ENCODE measurements around the gene ZBED4.
"Not testable (repeated sequence)": the region's sequence is repeated elsewhere in the genome, so short reads cannot be mapped to it uniquely, and the experiment has no call there.

The ZBED4 gene

GRCh38 chr22:49815641-49816091 is 38.0 kb upstream of the ZBED4 start:
- DNase-seq (ENCODE audit: insufficient read length) (no peak), FAIRE-seq (no peak)
- TF ChIP-seq TAF1 (IDR thresholded peaks at IDR 0.05; ENCODE audit: borderline replicate concordance, low read depth, low read length) (no peak), POLR2AphosphoS5 (IDR thresholded peaks at IDR 0.05; ENCODE audit: low read depth, low read length) (no peak)

- no peak for FAIRE-seq
- TF ChIP-seq POLR2A (IDR thresholded peaks at IDR 0.05; ENCODE audit: low read depth, low read length), result no peak
- TF ChIP-seq POLR2AphosphoS5 (IDR thresholded peaks at IDR 0.05; ENCODE audit: low read depth, low read length), result no peak
- TF ChIP-seq TAF1 (IDR thresholded peaks at IDR 0.05; ENCODE audit: borderline replicate concordance, low read depth, low read length), result no peak
- DNase-seq (ENCODE audit: insufficient read length), result no peak
These were observed 36.3 kb upstream of the ZBED4 start for GRCh38 chr22:49817359-49817758.

- FAIRE-seq (no peak), DNase-seq (ENCODE audit: insufficient read length) (no peak)
- TF ChIP-seq TAF1 (IDR thresholded peaks at IDR 0.05; ENCODE audit: borderline replicate concordance, low read depth, low read length), result no peak
- no peak for TF ChIP-seq POLR2AphosphoS5 (IDR thresholded peaks at IDR 0.05; ENCODE audit: low read depth, low read length)
- no peak for TF ChIP-seq POLR2A (IDR thresholded peaks at IDR 0.05; ENCODE audit: low read depth, low read length)
These were observed 32.7 kb upstream of the ZBED4 start for GRCh38 chr22:49820984-49821383.

GRCh38 chr22:49821741-49822140 is 31.9 kb upstream of the ZBED4 start:
- FAIRE-seq; DNase-seq (ENCODE audit: insufficient read length): not testable (repeated sequence)

GRCh38 chr22:49823289-49824045 is 30.2 kb upstream of the ZBED4 start:
- no peak for FAIRE-seq
- DNase-seq (ENCODE audit: insufficient read length), result no peak
- no peak for TF ChIP-seq POLR2AphosphoS5 (IDR thresholded peaks at IDR 0.05; ENCODE audit: low read depth, low read length)
- no peak for TF ChIP-seq POLR2A (IDR thresholded peaks at IDR 0.05; ENCODE audit: low read depth, low read length)

- FAIRE-seq, result no peak
- TF ChIP-seq POLR2A (IDR thresholded peaks at IDR 0.05; ENCODE audit: low read depth, low read length), result no peak
- TF ChIP-seq POLR2AphosphoS5 (IDR thresholded peaks at IDR 0.05; ENCODE audit: low read depth, low read length), result no peak
- TF ChIP-seq TAF1 (IDR thresholded peaks at IDR 0.05; ENCODE audit: borderline replicate concordance, low read depth, low read length), result no peak
- no peak for DNase-seq (ENCODE audit: insufficient read length)
These were observed 29.3 kb upstream of the ZBED4 start for GRCh38 chr22:49824185-49824925.

- DNase-seq (ENCODE audit: insufficient read length) (no peak), FAIRE-seq (no peak)
- TF ChIP-seq POLR2A (IDR thresholded peaks at IDR 0.05; ENCODE audit: low read depth, low read length) (no peak), TAF1 (IDR thresholded peaks at IDR 0.05; ENCODE audit: borderline replicate concordance, low read depth, low read length) (no peak)
These were observed 28.7 kb upstream of the ZBED4 start for GRCh38 chr22:49824936-49825335.

DNA sequence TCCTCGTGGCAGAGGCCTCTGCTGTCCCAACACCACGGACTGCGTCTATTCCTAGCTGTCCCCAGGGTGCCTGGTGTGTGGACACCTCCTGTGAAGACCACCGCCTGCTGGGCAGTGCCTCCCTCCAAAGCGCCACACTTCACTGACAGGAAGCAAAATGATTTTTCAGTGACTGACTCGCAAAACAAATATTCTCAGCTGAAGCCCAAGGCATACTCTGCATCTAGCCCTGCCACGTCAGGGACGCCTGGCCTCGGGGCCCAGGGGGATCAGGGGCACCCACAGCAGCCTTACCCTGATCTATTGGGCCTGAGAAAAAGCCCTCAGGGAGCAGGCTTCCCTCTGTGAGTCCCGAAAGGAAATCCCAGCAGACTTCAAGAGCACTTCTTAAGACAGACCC is 28.2 kb upstream of the ZBED4 start:
- DNase-seq (ENCODE audit: insufficient read length) (no peak), FAIRE-seq (no peak)
- no peak for TF ChIP-seq POLR2A (IDR thresholded peaks at IDR 0.05; ENCODE audit: low read depth, low read length)
- TF ChIP-seq POLR2AphosphoS5 (IDR thresholded peaks at IDR 0.05; ENCODE audit: low read depth, low read length), result no peak
- no peak for TF ChIP-seq TAF1 (IDR thresholded peaks at IDR 0.05; ENCODE audit: borderline replicate concordance, low read depth, low read length)

DNA sequence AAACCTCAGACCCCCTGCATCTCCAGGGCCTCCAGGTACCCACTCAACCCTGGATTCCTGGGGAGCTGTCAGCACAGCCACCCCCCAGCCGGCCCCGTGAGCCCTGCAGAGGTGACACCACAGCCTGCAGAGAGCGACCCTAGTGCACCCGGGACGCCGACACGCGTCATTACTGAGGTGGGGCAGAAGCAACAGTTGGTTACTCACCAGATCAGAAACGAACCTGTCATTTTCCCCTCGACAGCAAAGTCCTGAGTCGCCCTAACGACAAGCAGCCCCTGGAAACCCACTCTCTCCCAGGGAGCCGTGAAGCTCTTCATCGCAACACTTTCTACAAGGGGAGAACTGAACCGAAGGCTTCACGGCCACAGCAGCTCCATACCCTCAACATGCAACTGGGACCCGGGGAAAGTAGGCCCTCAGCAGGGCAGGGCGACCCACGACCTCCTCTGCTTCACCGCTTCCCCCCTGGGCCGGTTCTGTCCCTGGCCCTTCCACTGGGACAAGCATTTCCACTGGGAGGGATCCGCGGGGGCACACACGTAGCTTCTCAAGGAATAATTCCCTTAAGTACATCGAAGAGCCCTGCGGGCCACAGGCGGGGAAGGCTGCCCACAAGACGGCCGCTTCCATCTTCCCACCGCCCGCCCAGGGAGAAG is 27.6 kb upstream of the ZBED4 start:
- TF ChIP-seq TAF1 (IDR thresholded peaks at IDR 0.05; ENCODE audit: borderline replicate concordance, low read depth, low read length), result no peak
- no peak for TF ChIP-seq POLR2A (IDR thresholded peaks at IDR 0.05; ENCODE audit: low read depth, low read length)
- TF ChIP-seq POLR2AphosphoS5 (IDR thresholded peaks at IDR 0.05; ENCODE audit: low read depth, low read length), result no peak
- DNase-seq (ENCODE audit: insufficient read length) (no peak), FAIRE-seq (no peak)

- TF ChIP-seq POLR2AphosphoS5 (IDR thresholded peaks at IDR 0.05; ENCODE audit: low read depth, low read length) (no peak), TAF1 (IDR thresholded peaks at IDR 0.05; ENCODE audit: borderline replicate concordance, low read depth, low read length) (no peak), POLR2A (IDR thresholded peaks at IDR 0.05; ENCODE audit: low read depth, low read length) (no peak)
- DNase-seq (ENCODE audit: insufficient read length) (no peak), FAIRE-seq (peak; percentile 50)
These were observed 26.9 kb upstream of the ZBED4 start for GRCh38 chr22:49826603-49827270.

- no peak for FAIRE-seq
- DNase-seq (ENCODE audit: insufficient read length), result no peak
- no peak for TF ChIP-seq POLR2AphosphoS5 (IDR thresholded peaks at IDR 0.05; ENCODE audit: low read depth, low read length)
- no peak for TF ChIP-seq TAF1 (IDR thresholded peaks at IDR 0.05; ENCODE audit: borderline replicate concordance, low read depth, low read length)
- no peak for TF ChIP-seq POLR2A (IDR thresholded peaks at IDR 0.05; ENCODE audit: low read depth, low read length)
These were observed 26.3 kb upstream of the ZBED4 start for GRCh38 chr22:49827271-49827852.
